Tongue (tissue), 1 donor: ENCODE results near the gene DHFR2. TPM values are rescaled to one million over a fixed set of nuclear protein-coding genes. Genes with fewer than 3 reads are reported as not detected.

Experiments
- total RNA-seq: library from RNA; depleted of rRNA; stranded (reverse); fragments of >200 nt; gene quantifications from one replicate; pipeline ENCODE4 v1.2.3, GENCODE V29; 2014

The DHFR2 gene
- total RNA-seq, 1 donor from 2014 or later, result 7.2 TPM

Other genes with a start within 250 kb of the DHFR2 start
- gene PROS1, start 89.0 kb downstream of the DHFR2 start, total RNA-seq, result 43.9 TPM
- 8.3 TPM for gene ARL13B, start 82.8 kb downstream of the DHFR2 start, total RNA-seq
- gene STX19, start 34.3 kb downstream of the DHFR2 start, total RNA-seq, result 0.41 TPM
- 14.2 TPM for gene NSUN3, start 145 bp upstream of the DHFR2 start, total RNA-seq